HG03558 (cell line): ENCODE measurements around the gene WDFY4.

Experiments
- ATAC-seq: cut with Tn5 transposase; IDR thresholded peaks from one replicate; pipeline ENCODE4 v1.9.1; 2021; ENCODE audit warnings: moderate number of reproducible peaks; ENCODE audit not compliant: unreplicated experiment; ENCODE audit errors: extremely low read depth

WDFY4 gene

DNA sequence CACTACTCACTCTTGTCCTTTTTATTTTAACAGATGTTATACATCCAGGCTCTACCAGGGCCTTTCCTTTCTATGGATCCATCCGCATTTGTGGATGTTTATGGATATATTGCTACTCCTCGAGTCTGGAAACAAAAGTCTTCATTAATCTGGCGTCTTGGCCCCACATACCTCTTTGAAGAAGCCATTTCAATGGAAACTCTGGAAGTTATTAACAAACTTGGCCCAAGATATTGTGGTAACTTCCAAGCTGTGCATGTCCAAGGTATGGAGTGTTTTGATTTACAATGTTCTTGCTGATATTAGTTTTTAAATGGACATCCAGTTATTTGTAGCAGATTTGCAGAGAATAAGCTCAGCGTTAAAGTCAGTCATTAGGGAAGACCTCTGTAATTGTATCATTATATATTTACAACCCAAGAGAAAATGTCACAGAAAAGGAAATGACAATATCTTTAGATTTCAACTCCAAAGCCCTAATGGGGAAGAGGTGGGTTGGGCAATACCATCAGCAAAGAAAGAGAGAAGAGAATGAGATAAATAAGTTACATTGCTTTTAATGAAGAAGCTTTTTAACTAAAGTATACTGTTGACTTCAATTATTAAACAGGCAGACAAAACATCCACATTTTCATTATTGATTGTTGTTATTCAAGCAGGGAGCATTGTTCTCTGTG is 102.1 kb downstream of the WDFY4 start:
- ATAC-seq = no peak

DNA sequence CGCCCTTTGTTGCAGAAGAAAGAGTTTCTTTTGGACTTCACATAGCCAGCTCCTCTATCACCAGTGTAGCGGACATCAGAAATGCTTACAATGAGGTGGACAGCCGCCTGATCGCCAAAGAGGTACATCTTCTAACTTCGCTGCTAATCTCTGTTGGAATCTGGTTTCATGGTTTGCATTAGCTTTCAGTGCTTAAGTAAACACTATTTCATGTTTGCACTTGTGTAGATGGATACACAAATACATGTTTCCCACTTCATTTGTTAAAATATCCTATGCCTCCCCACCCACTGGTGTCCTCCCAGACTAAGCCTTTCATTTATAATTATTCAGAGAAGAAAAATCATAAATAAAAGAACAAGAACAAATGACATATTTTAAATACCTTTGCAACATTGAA is 103.9 kb downstream of the WDFY4 start:
- no peak for ATAC-seq

DNA sequence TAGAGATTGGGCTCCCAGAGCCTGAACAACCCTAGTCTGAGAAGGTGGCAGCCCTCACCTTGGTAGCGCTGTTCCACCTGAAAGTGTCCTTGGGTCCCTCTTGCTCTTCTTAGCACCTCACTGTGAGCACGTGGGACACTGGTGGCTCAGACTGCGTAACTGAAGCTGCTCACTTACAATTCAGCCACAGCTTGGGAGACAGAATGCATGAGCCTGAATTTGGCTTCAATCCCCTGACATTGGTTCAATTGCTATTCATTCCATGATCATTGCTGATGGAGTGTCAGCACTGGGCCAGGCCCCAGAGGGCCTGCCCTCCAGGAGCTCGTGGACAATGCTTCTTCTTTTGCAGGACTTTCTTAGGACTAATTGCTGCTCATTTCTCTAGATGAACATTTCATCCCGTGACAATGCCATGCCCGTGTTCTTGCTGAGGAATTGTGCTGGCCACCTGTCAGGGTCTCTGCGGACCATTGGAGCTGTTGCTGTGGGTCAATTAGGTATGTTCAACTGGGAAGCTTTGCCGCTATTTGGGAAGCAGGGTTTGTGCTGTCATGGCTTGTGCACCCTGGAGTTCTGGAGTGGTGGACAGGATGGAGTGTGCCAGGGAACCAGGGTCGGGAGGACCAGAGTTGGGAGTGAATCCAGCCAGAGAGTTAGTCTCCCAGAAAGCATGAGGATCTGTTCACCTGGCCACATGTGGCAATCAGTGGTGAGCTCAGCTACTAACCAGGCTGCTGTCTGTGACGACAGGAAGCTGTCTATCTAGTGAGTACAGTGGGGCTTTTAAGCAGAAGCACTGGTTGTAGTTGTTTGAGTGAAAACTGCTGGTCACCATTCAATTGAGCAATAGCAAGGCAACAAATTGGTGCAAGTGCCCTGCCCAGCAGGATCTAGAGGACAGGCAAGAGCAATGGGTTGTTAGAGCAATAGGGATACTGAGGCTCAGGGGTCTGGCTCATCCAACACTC is 105.1 kb downstream of the WDFY4 start:
- ATAC-seq = no peak

DNA sequence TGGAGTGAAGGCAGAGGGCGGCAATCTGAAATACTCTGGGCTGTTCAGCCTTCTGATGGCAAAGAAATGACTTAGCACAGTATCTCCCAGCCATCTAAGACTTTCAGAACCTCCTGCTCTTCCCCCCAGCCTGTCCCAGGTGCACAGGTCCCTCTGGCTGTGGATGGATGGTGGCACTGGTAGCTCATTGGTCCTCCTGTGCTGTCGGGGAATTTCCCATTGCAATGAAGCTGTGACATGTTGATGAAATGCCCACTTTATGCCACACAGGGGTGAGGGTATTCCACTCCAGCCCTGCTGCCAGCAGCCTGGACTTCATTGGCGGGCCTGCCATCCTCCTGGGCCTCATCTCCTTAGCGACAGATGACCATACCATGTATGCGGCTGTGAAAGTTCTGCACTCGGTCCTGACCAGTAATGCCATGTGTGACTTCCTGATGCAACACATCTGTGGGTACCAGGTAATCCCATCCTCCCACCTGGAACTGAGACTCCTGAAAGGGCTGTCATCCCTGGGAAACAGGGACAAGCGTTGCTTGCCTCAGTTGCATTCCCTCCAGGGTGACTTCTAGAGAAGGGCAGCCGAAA is 105.9 kb downstream of the WDFY4 start:
- ATAC-seq = no peak

DNA sequence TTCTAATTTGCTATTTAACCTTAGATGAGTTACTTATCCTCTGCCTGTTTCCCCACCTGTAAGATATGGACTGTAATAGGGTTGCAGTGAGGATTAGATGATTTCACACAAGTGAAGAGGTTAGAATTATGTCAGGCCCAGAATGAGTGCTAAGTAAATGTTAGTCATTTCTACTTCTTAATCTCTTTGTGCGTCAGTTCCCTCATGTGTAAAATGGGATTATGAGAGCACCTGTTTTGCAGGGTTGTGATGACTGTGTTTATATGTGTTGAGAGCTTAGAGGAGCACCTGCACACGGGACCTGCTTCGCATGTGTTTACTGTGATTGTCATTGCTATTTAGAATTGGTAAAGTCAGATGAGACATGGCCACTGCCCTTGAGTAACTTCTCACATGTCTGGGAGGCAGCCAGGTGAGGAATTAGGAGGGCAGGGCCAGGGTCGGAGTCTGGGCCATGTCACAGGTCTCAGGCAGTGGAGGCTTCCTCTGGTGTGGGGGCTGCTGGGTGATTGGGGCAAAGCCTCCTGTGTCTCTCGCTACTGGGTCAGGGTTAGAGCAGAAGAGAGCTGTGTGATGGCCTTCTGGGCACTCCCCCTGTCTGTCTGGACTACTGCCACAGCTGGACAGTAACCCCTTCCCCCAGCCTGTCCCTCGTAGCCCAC is 106.7 kb downstream of the WDFY4 start:
- no peak for ATAC-seq

DNA sequence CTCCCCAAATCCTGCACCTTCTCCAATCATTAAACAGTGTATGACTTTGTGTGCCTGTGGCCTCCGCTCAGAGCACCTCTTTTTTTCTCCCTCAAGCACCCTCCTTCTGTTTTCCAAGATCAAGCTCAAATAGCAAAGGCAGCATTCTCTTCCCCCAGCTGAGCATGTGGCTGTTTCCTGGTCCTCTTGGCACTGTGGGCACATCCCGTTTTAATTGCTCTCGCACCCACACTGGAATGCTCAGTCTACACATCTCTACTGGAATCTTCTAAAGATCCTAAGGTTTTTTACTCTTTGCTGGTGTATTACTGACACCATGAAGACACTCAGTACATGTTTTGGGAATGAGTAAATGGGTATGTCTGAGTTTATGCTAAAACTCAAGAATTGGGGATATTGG is 107.4 kb downstream of the WDFY4 start:
- no peak for ATAC-seq

DNA sequence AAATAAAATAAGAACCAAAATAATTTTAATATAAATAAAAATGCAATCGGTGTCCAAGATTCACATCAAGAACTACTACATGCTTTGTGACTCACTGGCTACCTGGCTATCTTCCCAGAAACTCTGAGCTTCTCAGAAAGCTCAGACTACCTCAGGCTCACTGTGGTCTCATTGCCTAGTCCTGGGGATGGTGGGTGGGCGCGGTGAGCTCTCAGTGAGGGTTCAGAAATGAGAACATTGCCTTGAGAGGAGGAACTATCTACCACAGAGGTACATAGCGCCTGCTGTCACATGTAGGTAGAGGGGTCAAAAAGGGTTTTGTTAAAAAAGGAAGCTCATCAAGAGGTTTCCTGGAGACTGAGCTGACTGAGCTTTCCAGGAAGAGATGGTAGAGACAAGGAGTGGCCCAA is 108.0 kb downstream of the WDFY4 start:
- no peak for ATAC-seq

DNA sequence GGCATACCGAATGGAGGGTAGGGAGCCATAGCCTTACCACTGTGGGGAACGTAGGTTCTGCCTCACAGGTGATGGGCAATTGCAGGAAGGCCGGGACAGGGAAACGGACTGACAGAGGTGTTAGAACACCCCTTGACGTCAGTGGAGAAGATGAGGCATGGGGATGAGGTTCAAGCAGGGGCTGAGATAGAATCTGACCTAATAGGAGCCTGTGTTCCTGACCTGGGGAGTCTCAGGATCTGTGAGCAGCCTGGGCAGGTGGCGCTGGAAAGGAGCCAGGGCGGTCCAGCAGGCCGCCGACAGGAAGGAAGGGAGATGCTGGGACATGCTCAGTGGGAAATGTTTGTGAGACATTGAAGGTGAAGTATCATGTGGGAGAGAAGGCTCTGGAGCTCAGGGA is 109.4 kb downstream of the WDFY4 start:
- ATAC-seq = no peak

DNA sequence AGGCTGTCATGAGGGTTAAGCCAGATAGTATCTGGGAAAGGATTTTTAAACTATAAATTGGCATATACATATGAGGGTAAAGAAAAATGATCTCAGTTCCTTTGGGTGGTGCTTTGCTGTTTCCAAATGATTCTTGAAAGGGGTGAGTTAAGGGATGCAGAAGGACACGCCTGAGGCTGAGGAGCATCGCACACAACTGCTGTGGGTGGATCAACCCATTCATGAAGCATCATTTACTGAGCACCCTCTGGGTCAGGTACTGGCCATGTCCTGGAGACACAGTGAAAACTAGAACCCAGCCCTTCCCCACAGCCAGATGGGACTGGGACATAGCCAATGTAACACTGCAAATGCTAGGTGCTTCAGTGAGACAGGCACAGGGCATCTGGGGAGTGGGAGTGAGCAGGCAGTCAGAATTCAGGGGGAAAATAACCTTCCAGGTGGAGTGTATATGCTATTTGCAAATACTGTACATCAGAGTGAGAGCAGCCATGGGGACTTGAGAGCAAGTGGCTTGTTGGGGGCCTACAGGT is 112.1 kb downstream of the WDFY4 start:
- ATAC-seq = no peak

DNA sequence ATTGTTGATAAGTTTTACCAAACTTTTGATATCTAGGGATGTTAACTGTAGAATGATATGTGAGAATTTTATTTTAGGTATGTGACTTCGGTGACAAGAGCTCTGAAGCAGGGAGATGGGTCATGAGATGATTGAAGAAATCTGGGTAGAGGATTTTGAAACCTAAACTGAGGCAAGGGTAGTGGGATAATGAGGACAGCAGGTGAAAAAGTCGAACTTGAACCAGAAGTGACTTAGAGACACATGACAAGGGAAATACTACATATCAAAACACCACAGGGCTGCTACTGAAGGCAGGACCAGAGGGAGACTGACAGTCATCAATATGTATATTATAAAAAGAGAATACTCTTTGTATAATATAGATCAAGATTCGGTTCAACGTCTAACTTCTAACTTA is 113.2 kb downstream of the WDFY4 start:
- ATAC-seq = no peak

DNA sequence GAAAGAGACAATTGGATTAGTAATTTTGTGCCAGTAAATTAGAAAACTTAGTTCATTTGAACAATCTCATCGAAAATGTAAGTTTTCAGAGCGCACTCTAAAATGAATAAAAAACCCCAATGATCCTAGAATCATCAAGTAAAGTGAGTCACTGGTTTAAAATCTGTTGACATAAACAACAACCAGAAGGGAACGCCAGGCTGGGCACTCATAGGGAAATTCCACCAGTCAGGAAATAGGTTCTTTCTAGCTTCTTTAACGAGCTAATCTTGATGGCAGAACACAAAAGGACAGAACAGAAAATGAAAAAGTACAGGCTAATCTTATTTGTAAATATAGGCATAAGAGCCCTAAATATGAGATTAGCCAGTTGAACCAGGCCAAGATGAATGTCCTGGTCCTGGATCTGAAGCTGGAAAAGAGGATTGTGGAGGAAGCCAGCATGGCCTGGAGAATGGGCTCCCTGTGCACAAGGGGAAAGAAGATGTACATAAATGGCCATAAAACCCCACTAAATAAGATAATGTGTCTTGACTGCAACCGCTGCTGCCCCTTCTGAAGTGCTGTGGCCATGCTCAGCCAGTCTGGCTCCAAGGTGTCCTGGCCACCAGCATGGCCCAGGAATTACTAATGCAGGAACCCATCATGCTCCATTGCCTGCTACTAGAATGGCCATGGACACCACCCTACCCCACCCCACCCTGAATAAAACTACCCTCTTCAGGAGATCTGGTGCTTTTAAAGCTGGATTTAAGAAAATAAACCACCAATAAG is 114.0 kb downstream of the WDFY4 start:
- no peak for ATAC-seq

DNA sequence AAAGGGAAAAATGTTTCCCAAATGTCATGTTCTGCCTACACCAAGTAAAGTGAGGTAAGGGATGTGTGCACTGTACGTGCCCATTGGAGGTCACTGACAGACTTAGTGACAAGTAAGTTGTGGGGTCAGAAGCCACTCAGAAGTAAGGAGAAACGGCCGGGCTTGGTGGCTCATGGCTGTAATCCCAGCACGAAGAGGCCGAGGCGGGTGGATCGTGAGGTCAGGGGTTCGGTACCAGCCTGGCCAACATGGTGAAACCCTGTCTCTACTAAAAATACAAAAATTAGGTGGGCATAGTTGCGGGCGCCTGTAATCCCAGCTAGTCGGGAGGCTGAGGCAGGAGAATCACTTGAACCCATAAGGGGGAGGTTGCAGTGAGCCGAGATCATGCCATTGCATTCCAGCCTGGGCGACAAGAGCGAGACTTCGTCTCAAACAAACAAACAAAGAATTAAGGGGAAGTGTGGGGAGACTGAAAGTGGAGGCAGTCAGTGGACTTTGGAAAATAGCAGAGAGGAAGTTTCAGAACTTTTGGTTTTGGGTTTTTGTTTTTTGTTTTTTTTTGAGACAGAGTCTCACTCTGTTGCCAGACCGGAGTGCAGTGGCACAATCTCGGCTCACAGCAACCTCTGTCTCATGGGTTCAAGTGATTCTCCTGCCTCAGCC is 114.8 kb downstream of the WDFY4 start:
- no peak for ATAC-seq

DNA sequence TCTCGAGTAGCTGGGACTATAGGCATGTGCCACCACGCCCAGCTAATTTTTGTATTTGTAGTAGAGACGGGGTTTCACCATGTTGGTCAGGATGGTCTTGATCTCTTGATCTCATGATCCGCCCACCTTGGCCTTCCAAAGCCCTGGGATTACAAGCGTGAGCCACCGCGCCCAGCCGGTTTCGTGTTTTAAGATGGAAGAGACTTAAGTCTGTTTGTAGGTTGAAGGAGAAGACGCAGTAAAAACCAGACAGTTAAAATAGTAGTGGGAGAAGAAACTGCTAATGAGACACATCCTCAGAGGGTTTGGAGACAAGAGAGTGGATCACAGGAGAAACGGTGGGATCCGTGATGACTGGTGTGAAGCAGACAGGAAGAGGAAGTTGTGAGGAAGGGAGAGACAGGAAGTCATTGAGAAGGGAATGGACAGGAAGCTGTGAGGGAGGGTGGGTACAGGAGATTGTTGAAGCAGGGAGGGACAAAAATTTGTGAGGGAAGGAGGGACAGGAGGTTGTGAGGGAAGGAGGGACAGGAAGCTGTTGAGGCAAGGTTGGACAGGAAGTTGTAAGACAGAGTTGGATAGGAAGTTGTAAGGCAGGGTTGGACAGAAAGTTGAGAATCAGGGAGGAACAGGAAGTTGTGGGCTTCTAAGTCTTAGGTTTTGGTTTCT is 115.5 kb downstream of the WDFY4 start:
- no peak for ATAC-seq

DNA sequence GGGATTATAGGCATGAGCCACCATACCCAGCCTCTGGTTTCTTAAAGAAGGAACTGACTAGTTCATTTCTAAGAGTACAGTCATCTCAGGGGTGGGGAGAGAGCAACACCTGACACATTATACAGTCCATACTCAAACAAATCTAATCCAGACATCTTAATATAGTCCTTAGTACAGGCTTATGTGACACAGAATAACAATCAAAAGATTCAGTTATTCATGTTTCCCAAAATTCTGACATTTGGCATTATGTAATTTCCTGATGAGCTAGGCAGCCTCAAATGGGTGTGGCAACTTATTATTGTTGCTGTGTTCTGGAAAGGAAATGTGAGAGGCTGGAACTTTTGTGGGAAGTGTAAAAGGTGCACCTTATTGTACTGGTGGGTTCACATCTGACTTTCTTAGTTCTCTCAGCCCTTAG is 116.3 kb downstream of the WDFY4 start:
- no peak for ATAC-seq

DNA sequence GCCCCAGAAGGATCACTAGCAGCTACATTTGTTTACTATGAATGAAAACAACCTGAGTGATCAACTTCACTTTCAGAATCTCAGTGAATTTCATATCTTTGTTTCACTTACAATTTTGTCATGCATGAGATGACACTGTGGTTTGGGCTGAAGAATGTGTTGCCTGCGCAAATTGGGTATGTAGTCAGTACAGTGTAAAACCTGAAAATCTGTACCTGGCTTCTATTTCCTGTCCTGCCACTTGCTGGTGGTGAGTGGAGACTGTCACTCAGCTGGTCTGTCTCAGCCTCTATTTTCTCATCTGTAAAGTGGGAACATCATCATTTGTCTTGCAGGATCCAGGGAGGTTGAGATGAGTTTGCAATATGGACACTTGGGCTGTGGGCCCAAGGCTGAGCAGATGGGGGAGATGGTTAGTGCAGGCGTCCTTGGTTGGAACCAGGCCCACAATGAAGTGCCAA is 118.0 kb downstream of the WDFY4 start:
- peak; percentile 89 for ATAC-seq

DNA sequence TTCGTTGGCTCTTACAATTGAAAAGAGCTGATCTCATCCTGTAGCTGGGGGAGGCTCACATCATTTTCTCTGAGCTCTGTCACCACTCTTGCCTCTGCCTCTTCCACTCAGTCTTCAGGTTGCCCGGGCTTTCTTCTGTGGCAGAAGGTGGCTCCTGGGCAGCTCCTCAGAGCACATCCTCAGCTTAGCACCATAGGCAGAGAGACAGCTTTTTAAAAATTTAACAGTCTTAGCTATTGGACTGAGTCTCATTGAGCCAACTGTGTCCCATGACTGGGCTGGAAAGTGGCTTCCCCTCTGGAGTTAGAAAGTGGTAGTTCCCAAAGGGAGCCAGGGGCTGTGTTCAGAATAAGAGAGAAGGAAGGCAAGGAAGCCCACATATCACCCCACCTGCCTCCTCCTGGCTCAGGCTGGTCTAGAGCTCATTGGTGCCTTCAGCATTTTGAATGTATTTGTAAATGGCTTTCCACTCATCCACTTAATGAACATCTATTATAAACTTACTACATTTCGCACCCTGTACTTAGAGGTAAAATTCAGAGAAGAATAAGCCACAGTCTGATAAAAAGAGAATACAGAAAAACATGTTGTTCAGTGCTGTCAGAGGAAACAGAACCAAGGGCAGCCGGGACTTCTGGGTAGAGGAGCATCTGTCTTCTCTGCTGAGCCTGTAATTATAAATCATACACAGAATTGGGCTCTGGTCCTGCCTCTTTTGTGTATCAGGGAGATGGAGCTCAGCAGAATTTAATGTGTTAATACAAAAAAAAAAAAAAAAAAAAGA is 119.3 kb downstream of the WDFY4 start:
- ATAC-seq = no peak

DNA sequence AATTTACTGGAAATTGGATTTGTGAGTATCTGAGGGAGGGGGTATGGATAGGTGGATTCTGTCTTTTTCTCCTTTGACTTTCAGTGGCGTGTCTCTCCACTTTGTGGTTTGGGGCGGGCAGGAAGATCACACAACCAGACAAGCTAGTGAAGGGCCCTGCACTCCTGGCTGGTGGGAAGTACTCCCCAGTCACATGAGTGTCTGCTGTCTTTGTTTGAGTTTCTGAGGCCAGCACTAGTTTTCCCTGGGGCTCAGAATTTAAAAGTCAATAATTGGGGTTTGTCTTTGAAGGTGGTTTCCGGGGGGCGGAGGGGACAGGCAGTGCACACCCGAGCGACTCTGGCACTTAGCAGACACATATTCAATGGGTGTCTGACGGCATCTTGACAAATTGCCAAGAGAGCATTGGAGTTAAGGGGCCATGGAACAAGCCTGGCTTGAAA is 120.1 kb downstream of the WDFY4 start:
- no peak for ATAC-seq

DNA sequence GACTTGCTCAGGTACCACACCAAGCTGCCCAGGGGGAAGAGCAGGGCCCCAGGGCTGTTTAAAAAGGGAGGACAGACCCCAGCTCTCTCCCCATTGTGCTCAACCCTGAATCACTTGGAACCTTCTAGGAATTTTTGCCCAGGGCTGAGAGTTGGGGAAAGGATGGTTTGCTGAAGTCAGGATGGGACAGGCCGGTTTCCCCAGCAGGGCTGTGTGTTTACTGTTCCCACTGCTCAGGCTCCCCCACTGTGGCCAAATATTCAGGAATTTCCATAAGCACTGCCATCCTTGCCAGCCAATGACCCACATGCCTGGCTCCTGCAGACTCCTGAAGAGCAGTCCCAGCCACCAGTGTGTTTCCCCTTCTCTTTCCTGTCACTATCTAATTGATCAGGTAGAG is 120.7 kb downstream of the WDFY4 start:
- ATAC-seq = no peak
